Measurements from ENCODE around the gene IGFBP1.
"Not testable (repeated sequence)": the region's sequence is repeated elsewhere in the genome, so short reads cannot be mapped to it uniquely, and the experiment has no call there.

GRCh38 chr7:45841926-45842717, 46.2 kb upstream of the IGFBP1 start:
- TF ChIP-seq TP53 (CRISPR knock-in tag; IDR thresholded peaks at IDR 0.05); KDM1A (IDR thresholded peaks at IDR 0.05; ENCODE audit: low read depth); RFX5 (IDR thresholded peaks at IDR 0.05); MYC (IDR thresholded peaks at IDR 0.05; ENCODE audit: borderline replicate concordance, low read length); HDAC2 (IDR thresholded peaks at IDR 0.05): not testable (repeated sequence)
- TF ChIP-seq, protein P1, sequence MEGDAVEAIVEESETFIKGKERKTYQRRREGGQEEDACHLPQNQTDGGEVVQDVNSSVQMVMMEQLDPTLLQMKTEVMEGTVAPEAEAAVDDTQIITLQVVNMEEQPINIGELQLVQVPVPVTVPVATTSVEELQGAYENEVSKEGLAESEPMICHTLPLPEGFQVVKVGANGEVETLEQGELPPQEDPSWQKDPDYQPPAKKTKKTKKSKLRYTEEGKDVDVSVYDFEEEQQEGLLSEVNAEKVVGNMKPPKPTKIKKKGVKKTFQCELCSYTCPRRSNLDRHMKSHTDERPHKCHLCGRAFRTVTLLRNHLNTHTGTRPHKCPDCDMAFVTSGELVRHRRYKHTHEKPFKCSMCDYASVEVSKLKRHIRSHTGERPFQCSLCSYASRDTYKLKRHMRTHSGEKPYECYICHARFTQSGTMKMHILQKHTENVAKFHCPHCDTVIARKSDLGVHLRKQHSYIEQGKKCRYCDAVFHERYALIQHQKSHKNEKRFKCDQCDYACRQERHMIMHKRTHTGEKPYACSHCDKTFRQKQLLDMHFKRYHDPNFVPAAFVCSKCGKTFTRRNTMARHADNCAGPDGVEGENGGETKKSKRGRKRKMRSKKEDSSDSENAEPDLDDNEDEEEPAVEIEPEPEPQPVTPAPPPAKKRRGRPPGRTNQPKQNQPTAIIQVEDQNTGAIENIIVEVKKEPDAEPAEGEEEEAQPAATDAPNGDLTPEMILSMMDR (IDR thresholded peaks at IDR 0.05), result not testable (repeated sequence)
